Heart left ventricle (tissue), 13 donors: ENCODE data around the gene IQGAP2.

Experiments
- CTCF ChIP-seq, 12 donors: fragments of 200-600 bp; sonication (generic) in 4 of 12; IDR thresholded peaks; one replicate each; pipeline versions ENCODE4 v1.5.0 to v1.8.0; 2018 to 2022; ENCODE audit warnings: antibody characterized with exemption in 12 of 12, mild to moderate bottlenecking in 5 of 12
- POLR2A ChIP-seq, 2 donors: fragments of 450-650 bp; IDR thresholded peaks; one replicate each; pipeline ENCODE4 v1.6.1; 2017; ENCODE audit warnings: antibody characterized with exemption in 2 of 2, mild to moderate bottlenecking in 2 of 2, moderate library complexity in 2 of 2
- donor health status: ischemic (EF 13 %, LVEDD 7.1; RV severe dilation, severe dysfunction).
- donor health status: DM: no; HTN: yes; CAD: no.
- donor health status: DM: no; HTN: no; CAD: no.
- donor health status: ischemic (EF 25% LVEDD 6.9; RV normal size, moderate dysfunction).
- donor health status: ischemic (EF 25% LVEDD 5.7; RV mildly dilated, moderate dysfunction).
- donor health status: ischemic (EF 35%, LVEDD 5.7; RV mildly dilated, moderate dysfunction).
- donor health status: nonischemic (EF 11% LVEDD 7.7; RV severe dilation, severe dysfunction).
- donor health status: DM: yes; HTN: yes; CAD: no.
- donor health status: PGD.
- donor health status: ischemic (EF 29% LVEDD 5.4; RV normal size, mild dysfunction).
- donor health status: nonischemic (EF 23%, LVEDD 6.1; RV moderate dilation, normal function).

- TF ChIP-seq CTCF (IDR thresholded peaks at IDR 0.05) = no peak
- TF ChIP-seq POLR2A (IDR thresholded peaks at IDR 0.05) = no peak
These were observed 272.3 kb downstream of the IQGAP2 start for GRCh38 chr5:76675364-76675763.
